Stomach (tissue), 4 donors: ENCODE results near the gene HES3.

Experiments used
- POLR2AphosphoS5 ChIP-seq, 3 donors: sonication (generic); formaldehyde crosslinking; IDR thresholded peaks; one replicate each; pipeline ENCODE4 v1.6.1; 2016; ENCODE audit warnings: antibody characterized with exemption in 3 of 3
- TF ChIP-seq, protein P1 (sequence below), 7 experiments: fragments of 450-650 bp in 4 of 7; fragments of 200-600 bp in 3 of 7; sonication (generic) in 3 of 7; IDR thresholded peaks; one replicate each; pipeline ENCODE4 v1.5.1; 2016 to 2019; ENCODE audit warnings: antibody characterized with exemption in 7 of 7, control low read depth in 2 of 7, mild to moderate bottlenecking in 1 of 7

DNA sequence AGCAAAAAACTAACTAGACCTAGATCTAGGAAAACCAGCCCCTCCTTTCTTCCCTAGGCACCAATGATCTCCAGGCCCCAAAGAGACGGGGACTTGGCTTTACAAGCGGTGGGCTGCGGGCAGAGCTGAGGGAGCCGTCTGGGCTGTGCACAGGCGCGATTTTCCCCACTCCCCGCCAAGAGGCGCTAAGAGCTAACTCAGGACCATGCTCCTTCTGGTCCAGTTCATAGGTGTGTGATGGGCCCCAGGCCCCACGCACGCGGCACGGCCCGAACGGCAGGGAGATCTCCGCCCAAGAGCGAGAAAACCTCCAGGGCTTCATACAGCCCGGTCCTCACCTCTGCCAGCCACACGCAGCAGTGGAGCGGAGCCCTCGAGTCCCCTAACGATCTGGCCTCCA lies 24.4 kb downstream of the HES3 start:
- TF ChIP-seq, protein P1, sequence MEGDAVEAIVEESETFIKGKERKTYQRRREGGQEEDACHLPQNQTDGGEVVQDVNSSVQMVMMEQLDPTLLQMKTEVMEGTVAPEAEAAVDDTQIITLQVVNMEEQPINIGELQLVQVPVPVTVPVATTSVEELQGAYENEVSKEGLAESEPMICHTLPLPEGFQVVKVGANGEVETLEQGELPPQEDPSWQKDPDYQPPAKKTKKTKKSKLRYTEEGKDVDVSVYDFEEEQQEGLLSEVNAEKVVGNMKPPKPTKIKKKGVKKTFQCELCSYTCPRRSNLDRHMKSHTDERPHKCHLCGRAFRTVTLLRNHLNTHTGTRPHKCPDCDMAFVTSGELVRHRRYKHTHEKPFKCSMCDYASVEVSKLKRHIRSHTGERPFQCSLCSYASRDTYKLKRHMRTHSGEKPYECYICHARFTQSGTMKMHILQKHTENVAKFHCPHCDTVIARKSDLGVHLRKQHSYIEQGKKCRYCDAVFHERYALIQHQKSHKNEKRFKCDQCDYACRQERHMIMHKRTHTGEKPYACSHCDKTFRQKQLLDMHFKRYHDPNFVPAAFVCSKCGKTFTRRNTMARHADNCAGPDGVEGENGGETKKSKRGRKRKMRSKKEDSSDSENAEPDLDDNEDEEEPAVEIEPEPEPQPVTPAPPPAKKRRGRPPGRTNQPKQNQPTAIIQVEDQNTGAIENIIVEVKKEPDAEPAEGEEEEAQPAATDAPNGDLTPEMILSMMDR (IDR thresholded peaks at IDR 0.05): no peak
- no peak for TF ChIP-seq POLR2AphosphoS5 (IDR thresholded peaks at IDR 0.05)
